Activated CD8-positive, alpha-beta T cell treated with anti-CD3 and anti-CD28 coated beads for 36 hours (primary cell): ENCODE measurements around the gene PCNX4. TPM values are rescaled to one million over a fixed set of nuclear protein-coding genes. Genes with fewer than 3 reads are reported as not detected.

Experiments used
- ATAC-seq: fragments of 200-7000 bp; cut with Tn5 transposase; one replicate; pipeline ENCODE4 v1.10.0; 2021; ENCODE audit warnings: mild to moderate bottlenecking, moderate library complexity
- CTCF ChIA-PET: fragments of 350-600 bp; sonication (Branson Sonifier 250); formaldehyde crosslinking; loops from one replicate; lab custom pipeline; 2021; ENCODE audit warnings: antibody characterized with exemption; lab: Charles Lee
- POLR2A ChIA-PET: fragments of 350-600 bp; sonication (Branson Sonifier 250); formaldehyde crosslinking; loops from one replicate; lab custom pipeline; 2021; ENCODE audit warnings: antibody characterized with exemption; lab: Charles Lee
- DNase-seq: peaks from one replicate; pipeline ENCODE4 v3.0.0-alpha.2; 2020
- H3K27ac Mint-ChIP-seq: one replicate; pipeline ENCODE4 v1.8.0; 2021; ENCODE audit warnings: mild to moderate bottlenecking, mixed read lengths
- H3K27me3 Mint-ChIP-seq: one replicate; pipeline ENCODE4 v1.8.0; 2021; ENCODE audit warnings: mixed read lengths
- H3K36me3 Mint-ChIP-seq: one replicate; pipeline ENCODE4 v1.8.0; 2021; ENCODE audit warnings: low read depth, mixed read lengths
- H3K4me1 Mint-ChIP-seq: one replicate; pipeline ENCODE4 v1.8.0; 2021; ENCODE audit warnings: low read depth, mixed read lengths
- H3K4me3 Mint-ChIP-seq: one replicate; pipeline ENCODE4 v1.8.0; 2021; ENCODE audit warnings: mild to moderate bottlenecking, moderate library complexity, mixed read lengths
- H3K9me3 Mint-ChIP-seq: one replicate; pipeline ENCODE4 v1.8.0; 2021; ENCODE audit warnings: mixed read lengths
- intact Hi-C: fragments of 100-400 bp; cut with micrococcal nuclease; formaldehyde crosslinking; loops from one replicate; pipeline ENCODE4 v1.10.0; 2022
- total RNA-seq, 2 experiments: library from RNA; stranded (reverse); gene quantifications; one replicate each; pipeline ENCODE4 v1.2.3, GENCODE V29; 2021
- TF ChIP-seq, protein P1 (sequence below): fragments of 200-600 bp; IDR thresholded peaks from one replicate; pipeline ENCODE4 v1.8.0; 2022; ENCODE audit warnings: antibody characterized with exemption, mild to moderate bottlenecking

The PCNX4 gene
- total RNA-seq, 2 experiments from 2014 or later, result 28.2 to 30.0 TPM

DNA sequence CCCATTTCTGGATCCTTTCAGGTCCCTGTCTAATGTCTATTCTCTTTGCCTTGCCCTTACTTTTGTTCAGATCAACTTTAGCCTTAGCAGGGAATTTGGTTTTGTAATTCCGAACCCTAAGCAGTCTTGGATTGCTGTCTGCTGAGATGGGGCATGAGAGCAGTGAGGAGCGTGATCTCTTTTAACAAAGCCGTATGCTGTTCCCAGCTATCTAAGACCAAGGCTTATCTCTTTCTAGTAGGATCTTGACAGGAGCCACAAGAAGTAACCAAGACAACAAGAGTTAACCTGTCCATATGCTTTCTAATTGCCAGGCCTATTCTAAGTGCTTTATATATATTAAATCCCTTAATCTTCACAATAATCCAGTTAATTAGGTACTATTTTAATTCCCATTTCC is 78.0 kb downstream of the PCNX4 start:
- H3K4me1 Mint-ChIP-seq, result peaks cover 13% of the 10 kb centered on the region
- no peaks in the 10 kb centered on the region for H3K36me3 Mint-ChIP-seq
- no peak for DNase-seq
- no peak for ATAC-seq
- TF ChIP-seq, protein P1, sequence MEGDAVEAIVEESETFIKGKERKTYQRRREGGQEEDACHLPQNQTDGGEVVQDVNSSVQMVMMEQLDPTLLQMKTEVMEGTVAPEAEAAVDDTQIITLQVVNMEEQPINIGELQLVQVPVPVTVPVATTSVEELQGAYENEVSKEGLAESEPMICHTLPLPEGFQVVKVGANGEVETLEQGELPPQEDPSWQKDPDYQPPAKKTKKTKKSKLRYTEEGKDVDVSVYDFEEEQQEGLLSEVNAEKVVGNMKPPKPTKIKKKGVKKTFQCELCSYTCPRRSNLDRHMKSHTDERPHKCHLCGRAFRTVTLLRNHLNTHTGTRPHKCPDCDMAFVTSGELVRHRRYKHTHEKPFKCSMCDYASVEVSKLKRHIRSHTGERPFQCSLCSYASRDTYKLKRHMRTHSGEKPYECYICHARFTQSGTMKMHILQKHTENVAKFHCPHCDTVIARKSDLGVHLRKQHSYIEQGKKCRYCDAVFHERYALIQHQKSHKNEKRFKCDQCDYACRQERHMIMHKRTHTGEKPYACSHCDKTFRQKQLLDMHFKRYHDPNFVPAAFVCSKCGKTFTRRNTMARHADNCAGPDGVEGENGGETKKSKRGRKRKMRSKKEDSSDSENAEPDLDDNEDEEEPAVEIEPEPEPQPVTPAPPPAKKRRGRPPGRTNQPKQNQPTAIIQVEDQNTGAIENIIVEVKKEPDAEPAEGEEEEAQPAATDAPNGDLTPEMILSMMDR, result no peak
- no peak overlapping the region for H3K27ac Mint-ChIP-seq
- no peaks in the 10 kb centered on the region for H3K9me3 Mint-ChIP-seq
- intact Hi-C loops, result no loop called here
- H3K27me3 Mint-ChIP-seq, result no peaks in the 10 kb centered on the region
- CTCF ChIA-PET, result interaction anchor here (1.1 kb wide), 1 partner anchor 14 kb away, joined by 4 read pairs; no protein-coding TSS in a partner anchor
- no peak overlapping the region for H3K4me3 Mint-ChIP-seq
- POLR2A ChIA-PET, result no interaction called here

DNA sequence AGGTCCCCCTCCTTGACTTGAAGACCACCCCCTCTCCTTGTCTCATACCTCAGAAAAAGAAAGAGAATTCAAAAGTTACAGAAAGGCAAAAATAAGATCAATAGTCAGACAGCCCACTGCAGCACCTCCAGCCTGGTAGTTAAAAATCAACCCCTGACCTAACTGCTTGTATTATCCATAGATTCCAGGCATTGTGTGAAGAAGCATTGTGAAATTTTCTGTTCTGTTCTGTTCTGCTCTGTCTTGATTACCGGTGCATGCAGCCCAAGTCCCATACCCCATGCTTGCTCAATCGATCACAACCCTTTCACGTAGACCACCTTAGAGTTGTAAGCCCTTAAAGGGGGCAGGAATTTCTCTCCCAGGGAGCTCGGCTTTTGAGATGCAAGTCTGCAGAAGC is 79.2 kb downstream of the PCNX4 start:
- TF ChIP-seq, protein P1, result no peak
- POLR2A ChIA-PET, result no interaction called here

DNA sequence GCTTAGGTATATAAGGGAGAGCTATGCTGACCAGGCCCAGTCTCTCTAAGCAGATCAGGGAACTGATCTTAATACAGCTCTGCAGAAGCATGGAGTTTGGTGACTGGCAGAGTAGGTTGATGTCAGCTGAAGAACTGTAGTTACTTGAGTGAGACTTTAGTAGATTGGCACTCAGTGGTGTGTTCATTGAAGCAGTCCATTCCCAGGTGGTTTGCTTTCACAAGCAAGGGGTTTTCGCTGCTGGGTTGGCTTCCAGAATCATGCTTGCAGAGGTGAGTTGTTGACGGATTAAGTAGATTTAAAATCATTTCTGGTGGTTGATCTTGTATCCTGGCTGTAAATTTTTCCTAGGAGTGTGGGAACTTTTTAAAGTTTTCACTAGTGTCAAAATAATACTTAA is 80.0 kb downstream of the PCNX4 start:
- no peak overlapping the region for H3K4me3 Mint-ChIP-seq
- POLR2A ChIA-PET, result no interaction called here
- ATAC-seq (no peak), DNase-seq (no peak)
- H3K27me3 Mint-ChIP-seq, result no peaks in the 10 kb centered on the region
- H3K4me1 Mint-ChIP-seq, result peaks cover under 1% of the 10 kb centered on the region
- CTCF ChIA-PET, result interaction anchor here (1.1 to 1.7 kb wide), 4 partner anchors 10 to 207 kb away, joined by 3 to 10 read pairs (median 6); no protein-coding TSS in a partner anchor
- intact Hi-C loops, result no loop called here
- H3K36me3 Mint-ChIP-seq, result no peaks in the 10 kb centered on the region
- H3K27ac Mint-ChIP-seq, result no peak overlapping the region
- H3K9me3 Mint-ChIP-seq, result no peaks in the 10 kb centered on the region
- TF ChIP-seq, protein P1, result no peak

More for the DNA sequence above, 79.2 kb downstream of the PCNX4 start:
- DNase-seq (no peak), ATAC-seq (no peak)
- intact Hi-C loops, result no loop called here
- no peaks in the 10 kb centered on the region for H3K9me3 Mint-ChIP-seq
- H3K27me3 Mint-ChIP-seq, result no peaks in the 10 kb centered on the region
- CTCF ChIA-PET, result interaction anchor here (1.1 to 1.7 kb wide), 3 partner anchors 11 to 206 kb away, joined by 5 to 10 read pairs (median 6); no protein-coding TSS in a partner anchor
- no peak overlapping the region for H3K4me3 Mint-ChIP-seq
- H3K27ac Mint-ChIP-seq, result no peak overlapping the region
- no peaks in the 10 kb centered on the region for H3K36me3 Mint-ChIP-seq
- peaks cover 8% of the 10 kb centered on the region for H3K4me1 Mint-ChIP-seq

DNA sequence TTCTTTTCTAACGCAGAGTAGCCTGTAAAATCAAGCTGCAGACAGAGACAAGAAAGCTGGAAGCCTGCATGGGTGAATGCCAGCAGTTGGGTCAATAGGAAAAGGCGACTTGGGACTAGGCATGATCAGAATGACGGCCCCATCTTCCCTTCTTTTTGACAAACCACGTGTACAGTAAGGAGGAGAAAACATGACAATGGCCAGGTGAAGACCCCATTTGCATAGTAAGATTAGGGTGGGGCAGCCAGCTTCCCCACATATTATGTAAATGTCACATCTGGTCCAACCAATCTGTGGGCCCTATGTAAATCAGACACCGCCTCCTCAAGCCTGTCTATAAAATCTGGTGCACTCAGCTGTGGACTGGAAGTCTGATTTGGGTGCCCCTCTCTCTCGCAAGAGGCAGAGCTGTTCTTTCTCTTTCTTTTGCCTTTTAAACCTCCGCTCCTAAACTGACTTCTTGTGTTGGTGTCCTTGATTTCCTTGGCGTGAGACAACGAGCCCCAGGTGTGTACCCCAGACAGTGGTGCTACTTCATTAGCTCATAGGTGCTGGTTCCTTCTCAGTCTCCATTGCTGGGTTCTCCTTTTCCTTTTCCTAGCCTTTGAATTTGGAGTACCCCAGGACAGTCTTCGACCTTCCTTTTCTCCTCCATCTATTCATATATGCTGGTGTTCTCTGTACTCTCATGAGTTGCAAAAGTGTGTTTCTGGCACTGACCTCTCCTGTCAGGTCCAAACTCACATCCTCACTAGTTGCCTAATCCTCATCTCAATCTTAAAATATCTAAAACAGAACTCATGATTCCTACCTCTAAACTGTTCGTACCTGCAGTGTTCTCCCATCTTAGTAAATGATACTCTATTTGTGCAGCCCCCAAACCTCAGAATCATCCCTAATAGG is 82.9 kb downstream of the PCNX4 start:
- ChIA-PET POLR2A (interaction anchor here (2.9 kb wide), 1 partner anchor 10 kb away, joined by 10 read pairs; the partner anchor contains the start of gene DHRS7), CTCF (interaction anchor here (0.7 to 1.4 kb wide), 4 partner anchors 8 to 210 kb away, joined by 3 to 6 read pairs (median 4); no protein-coding TSS in a partner anchor)
- no peak overlapping the region for H3K27ac Mint-ChIP-seq
- no peaks in the 10 kb centered on the region for H3K27me3 Mint-ChIP-seq
- no peaks in the 10 kb centered on the region for H3K36me3 Mint-ChIP-seq
- TF ChIP-seq, protein P1, result no peak
- no peak overlapping the region for H3K4me3 Mint-ChIP-seq
- intact Hi-C loops, result no loop called here
- peaks cover 2% of the 10 kb centered on the region for H3K9me3 Mint-ChIP-seq
- ATAC-seq (no peak), DNase-seq (no peak)
- no peaks in the 10 kb centered on the region for H3K4me1 Mint-ChIP-seq
